GM21390 (cell line): ENCODE measurements around the gene PHYHIPL.

ENCODE experiments used
- ATAC-seq: cut with Tn5 transposase; IDR thresholded peaks from one replicate; pipeline ENCODE4 v1.9.1; 2021; ENCODE audit not compliant: unreplicated experiment

Gene PHYHIPL

GRCh38 chr10:59252491-59252890 is 76.0 kb downstream of the PHYHIPL start:
- ATAC-seq = no peak

- no peak for ATAC-seq
Measured at GRCh38 chr10:59255463-59255862, 79.0 kb downstream of the PHYHIPL start.

GRCh38 chr10:59257224-59257623 is 80.8 kb downstream of the PHYHIPL start:
- no peak for ATAC-seq

- no peak for ATAC-seq
Measured at GRCh38 chr10:59258890-59259289, 82.4 kb downstream of the PHYHIPL start.

GRCh38 chr10:59265141-59265540 is 88.7 kb downstream of the PHYHIPL start:
- ATAC-seq = no peak

GRCh38 chr10:59266321-59266720 is 89.9 kb downstream of the PHYHIPL start:
- ATAC-seq = no peak

GRCh38 chr10:59268460-59268859 is 92.0 kb downstream of the PHYHIPL start:
- ATAC-seq = no peak

GRCh38 chr10:59269651-59270050 is 93.2 kb downstream of the PHYHIPL start:
- no peak for ATAC-seq

GRCh38 chr10:59270492-59270891 is 94.0 kb downstream of the PHYHIPL start:
- ATAC-seq = no peak

GRCh38 chr10:59271160-59271559 is 94.7 kb downstream of the PHYHIPL start:
- ATAC-seq = no peak

- no peak for ATAC-seq
Measured at GRCh38 chr10:59272061-59272460, 95.6 kb downstream of the PHYHIPL start.

- no peak for ATAC-seq
Measured at GRCh38 chr10:59273445-59273844, 97.0 kb downstream of the PHYHIPL start.

- no peak for ATAC-seq
Measured at GRCh38 chr10:59276133-59276532, 99.7 kb downstream of the PHYHIPL start.

GRCh38 chr10:59276919-59277318 is 100.5 kb downstream of the PHYHIPL start:
- no peak for ATAC-seq

GRCh38 chr10:59279476-59279875 is 103.0 kb downstream of the PHYHIPL start:
- ATAC-seq = no peak

- no peak for ATAC-seq
Measured at GRCh38 chr10:59279991-59280505, 103.6 kb downstream of the PHYHIPL start.

GRCh38 chr10:59281861-59282260 is 105.4 kb downstream of the PHYHIPL start:
- no peak for ATAC-seq

- ATAC-seq = no peak
Measured at GRCh38 chr10:59283456-59284091, 107.1 kb downstream of the PHYHIPL start.

GRCh38 chr10:59284118-59284975 is 107.9 kb downstream of the PHYHIPL start:
- no peak for ATAC-seq

GRCh38 chr10:59285073-59285472 is 108.6 kb downstream of the PHYHIPL start:
- no peak for ATAC-seq

- ATAC-seq = no peak
Measured at GRCh38 chr10:59285848-59286247, 109.4 kb downstream of the PHYHIPL start.

GRCh38 chr10:59287587-59288255 is 111.3 kb downstream of the PHYHIPL start:
- no peak for ATAC-seq
